GM18861 (cell line): ENCODE data around the gene FCRL6.
A peak's percentile ranks its signal among the peaks of the same experiment; 100 is the strongest.

Experiments used
- ATAC-seq: cut with Tn5 transposase; IDR thresholded peaks from one replicate; pipeline ENCODE4 v1.9.1; 2021; ENCODE audit not compliant: unreplicated experiment

The FCRL6 gene, protein sequence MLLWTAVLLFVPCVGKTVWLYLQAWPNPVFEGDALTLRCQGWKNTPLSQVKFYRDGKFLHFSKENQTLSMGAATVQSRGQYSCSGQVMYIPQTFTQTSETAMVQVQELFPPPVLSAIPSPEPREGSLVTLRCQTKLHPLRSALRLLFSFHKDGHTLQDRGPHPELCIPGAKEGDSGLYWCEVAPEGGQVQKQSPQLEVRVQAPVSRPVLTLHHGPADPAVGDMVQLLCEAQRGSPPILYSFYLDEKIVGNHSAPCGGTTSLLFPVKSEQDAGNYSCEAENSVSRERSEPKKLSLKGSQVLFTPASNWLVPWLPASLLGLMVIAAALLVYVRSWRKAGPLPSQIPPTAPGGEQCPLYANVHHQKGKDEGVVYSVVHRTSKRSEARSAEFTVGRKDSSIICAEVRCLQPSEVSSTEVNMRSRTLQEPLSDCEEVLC

GRCh38 chr1:159802111-159802510 is at the start of gene FCRL6:
Gene FCRL6, plus strand, starts transcription at chr1:159802360. Its CDS starts 65 bp downstream, at chr1:159802425.
- ATAC-seq: no peak

DNA sequence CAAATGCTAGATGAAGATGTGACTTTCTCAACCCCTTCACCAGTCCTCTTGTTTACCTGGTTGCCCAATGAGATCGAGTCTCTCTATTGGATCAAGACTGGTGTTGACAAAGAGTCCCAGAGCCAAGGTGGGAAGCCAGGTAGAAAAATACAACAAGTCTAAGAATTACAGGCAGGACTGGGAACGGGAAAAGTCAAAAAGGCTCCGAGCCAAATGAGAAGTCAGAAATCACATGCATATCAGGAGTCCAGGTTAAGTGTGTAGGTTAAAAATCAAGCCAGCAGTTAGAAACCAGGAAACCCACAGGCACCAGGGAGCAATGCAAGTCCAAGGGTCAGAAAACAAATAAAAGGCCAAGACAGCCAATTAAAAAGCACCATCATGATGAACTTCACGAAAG is 48.8 kb upstream of the FCRL6 start:
- ATAC-seq: no peak

DNA sequence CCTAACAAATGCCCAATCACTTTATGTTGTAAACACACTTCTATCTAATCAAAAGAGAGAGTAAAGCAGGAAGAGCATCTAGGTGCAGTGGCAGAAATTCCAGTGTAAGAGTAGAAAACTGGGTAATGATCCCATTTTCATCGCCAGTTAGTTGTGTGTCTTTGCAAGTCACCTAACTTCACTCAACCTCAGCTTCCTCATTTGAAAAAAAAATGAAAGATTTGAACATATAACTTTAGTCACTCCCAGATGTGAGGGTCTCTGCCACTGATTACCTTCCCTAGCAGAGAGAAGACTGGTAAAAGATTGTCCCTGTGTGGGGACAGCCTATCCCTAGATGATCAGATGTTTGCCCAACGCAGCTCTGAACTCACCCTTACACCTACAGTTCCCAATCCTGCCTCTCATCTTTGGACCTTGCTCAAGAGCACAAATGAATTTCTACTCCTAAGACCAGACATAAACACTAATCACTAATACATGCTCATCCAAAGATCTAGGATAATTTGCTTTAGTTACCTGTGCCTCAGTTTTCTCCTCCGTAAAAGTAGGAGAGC is 46.6 kb upstream of the FCRL6 start:
- ATAC-seq: no peak

- ATAC-seq: no peak
These were observed 45.8 kb upstream of the FCRL6 start for GRCh38 chr1:159756397-159756796.

DNA sequence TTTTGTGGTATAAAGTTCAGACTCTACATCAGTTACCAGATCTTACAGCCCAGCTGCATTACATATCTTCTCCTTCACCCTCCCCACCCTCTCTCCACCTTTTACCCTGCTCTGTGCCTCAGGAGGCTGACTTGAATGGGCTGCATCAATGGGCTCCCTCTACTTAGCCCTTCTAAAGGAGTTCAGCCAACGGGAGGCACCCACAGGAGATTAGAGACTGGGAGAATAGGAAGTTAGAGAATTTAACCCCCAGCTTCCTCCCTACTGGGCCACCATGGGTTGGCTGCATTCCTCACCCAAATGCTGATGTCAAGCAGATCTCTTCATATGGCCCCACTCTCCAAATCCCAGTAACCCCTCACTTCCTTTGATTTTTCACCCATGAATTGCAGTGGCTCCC is 38.5 kb upstream of the FCRL6 start:
- no peak for ATAC-seq

GRCh38 chr1:159765806-159766205 is 36.4 kb upstream of the FCRL6 start:
- ATAC-seq: no peak

DNA sequence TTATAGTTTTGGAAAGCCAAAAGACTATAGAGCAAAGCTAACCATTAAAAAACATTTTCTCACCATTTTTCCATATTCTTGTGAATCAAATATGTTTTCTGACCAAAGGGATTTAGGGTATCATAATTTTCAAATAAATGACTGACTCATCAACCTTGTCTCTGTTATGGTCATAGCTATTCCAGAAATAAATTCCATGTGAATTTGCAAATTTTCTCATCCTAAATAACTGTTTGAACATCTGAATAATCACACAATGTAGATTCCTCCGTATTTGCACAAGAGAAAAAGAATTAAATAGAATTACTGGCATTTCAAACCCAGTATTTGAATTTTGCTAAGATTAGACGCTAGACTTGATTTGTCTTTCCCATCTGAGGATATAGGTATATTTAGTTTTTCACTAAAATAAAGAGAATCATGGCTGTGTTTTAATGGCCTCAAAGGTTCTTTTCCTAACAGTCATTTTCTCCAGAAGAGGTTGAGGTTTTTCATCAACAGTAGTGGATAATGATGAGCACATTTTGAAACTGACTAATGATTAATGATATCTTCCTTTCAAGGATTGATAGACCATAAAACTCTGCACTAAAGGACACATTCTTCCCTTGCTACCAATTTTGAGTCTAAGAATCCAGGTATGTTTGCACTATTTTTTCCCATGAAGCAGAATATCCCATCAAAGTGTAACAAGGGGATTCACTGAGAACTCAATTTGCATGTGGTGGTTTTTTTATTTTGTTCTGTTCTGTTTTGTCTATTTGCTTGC is 30.8 kb upstream of the FCRL6 start:
- no peak for ATAC-seq

GRCh38 chr1:159774465-159774864 is 27.7 kb upstream of the FCRL6 start:
- no peak for ATAC-seq

DNA sequence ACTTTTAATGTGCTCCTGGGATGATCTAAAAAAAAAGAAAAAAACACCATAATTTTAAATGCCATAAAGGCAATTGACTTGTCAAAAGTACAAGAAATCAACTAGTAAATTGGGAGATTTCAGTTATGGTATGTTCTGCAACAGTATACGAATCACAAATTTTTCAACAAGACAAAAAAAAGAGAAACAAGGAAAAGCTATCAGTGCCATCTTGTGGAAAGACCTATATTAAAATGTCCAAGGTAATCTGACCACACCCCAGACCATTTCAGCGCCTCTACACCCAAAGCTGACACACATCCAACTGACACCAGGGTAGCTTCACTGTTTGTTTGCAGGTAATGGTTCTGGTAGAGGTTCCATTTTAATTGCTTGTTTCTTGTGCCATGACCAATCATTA is 26.4 kb upstream of the FCRL6 start:
- no peak for ATAC-seq

GRCh38 chr1:159778266-159778665 is 23.9 kb upstream of the FCRL6 start:
- ATAC-seq: no peak

- ATAC-seq: no peak
These were observed 22.7 kb upstream of the FCRL6 start for GRCh38 chr1:159779403-159779851.

- ATAC-seq: peak; percentile 95
These were observed 21.3 kb upstream of the FCRL6 start, which contains the start of gene DUSP23 for GRCh38 chr1:159780583-159781582. Gene DUSP23, plus strand, starts transcription at chr1:159780962. Its CDS starts 139 bp downstream, at chr1:159781101.

- ATAC-seq: no peak
These were observed 20.2 kb upstream of the FCRL6 start for GRCh38 chr1:159781992-159782391.

DNA sequence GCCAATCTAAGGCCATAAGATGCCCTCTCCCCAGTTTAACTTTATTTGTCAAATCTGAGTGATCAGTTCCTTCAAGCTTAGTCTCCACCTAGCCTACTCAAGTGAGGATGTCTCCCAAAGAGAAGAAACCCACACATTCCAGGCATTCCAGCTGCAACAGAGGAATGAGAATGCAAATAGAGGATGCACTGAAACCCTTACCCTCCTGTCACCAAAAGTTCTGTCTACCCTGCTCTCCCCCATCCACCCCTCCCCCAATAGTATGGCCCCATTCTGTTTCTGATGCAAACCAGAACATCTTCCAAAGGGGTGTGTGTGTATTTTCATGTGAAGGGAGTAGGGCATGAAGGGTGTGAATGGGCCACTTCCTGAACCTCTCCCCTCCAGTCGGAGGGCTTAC is 18.4 kb upstream of the FCRL6 start:
- no peak for ATAC-seq

- no peak for ATAC-seq
These were observed 15.7 kb upstream of the FCRL6 start for GRCh38 chr1:159786465-159786864.

GRCh38 chr1:159786966-159787365 is 15.2 kb upstream of the FCRL6 start:
- ATAC-seq: no peak

GRCh38 chr1:159790237-159790917 is 11.8 kb upstream of the FCRL6 start:
- ATAC-seq: no peak

DNA sequence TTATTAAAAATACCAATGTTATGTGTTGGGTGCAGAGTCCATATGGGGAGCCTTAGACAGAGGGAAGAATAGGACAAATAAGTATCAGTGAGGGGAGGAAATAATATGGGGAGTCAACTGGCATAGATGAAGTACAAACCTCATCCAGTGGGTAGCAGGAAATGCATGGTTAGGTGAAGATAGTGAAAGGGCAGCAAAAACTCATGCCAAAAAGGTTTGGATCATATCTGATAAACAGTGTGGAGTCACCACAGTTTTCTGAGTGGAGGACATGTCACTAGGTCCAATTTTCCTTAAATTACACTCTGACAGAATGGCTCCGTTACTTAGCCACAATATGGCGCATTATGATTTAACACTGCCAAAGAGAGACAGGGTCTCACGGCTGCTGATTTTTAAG is 11.1 kb upstream of the FCRL6 start:
- ATAC-seq: no peak

DNA sequence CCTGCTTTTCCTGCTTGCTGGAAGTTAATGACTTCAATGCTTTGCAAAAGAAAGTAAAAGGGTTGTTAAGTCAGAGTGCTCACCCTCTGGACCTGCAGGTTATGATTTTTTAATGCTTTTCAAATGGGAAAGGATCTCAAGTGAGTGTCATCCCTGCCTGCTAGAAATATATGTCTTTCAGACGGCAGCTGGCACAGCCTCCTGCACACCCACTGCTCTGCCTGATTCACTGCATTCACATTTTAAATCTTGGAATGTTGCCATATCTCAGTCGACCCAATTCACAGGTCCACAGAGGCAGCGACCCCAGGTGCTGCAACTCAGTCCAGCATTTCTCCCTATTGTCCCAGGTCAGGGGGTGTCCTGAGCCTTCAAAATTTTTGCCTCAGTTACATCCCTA is 10.7 kb upstream of the FCRL6 start:
- no peak for ATAC-seq

GRCh38 chr1:159795534-159795933 is 6.6 kb upstream of the FCRL6 start:
- ATAC-seq: no peak
